Gastroesophageal sphincter (tissue), 4 donors: ENCODE results near the gene CCDC97. TPM values are rescaled to one million over a fixed set of nuclear protein-coding genes. Genes with fewer than 3 reads are reported as not detected.

ENCODE experiments used
- ATAC-seq: fragments of 150-250 bp; one replicate; pipeline ENCODE4 v1.9.1; 2016; ENCODE audit warnings: mild to moderate bottlenecking, moderate library complexity
- H3K27ac ChIP-seq, 4 donors: fragments of 200-600 bp; sonication (generic) in 3 of 4; 1 replicate in 3 of 4; 2 replicates in 1 of 4; pipeline ENCODE4 v1.5.1; 2016 to 2019
- H3K27me3 ChIP-seq: fragments of 200-600 bp; sonication (generic); one replicate; pipeline ENCODE4 v1.5.1; 2019
- H3K36me3 ChIP-seq, 2 donors: fragments of 200-600 bp; sonication (generic); one replicate each; pipeline ENCODE4 v1.5.1; 2019; ENCODE audit warnings: control low read depth in 1 of 2
- H3K4me1 ChIP-seq, 3 donors: fragments of 200-600 bp; sonication (generic); 1 replicate in 2 of 3; 2 replicates in 1 of 3; pipeline ENCODE4 v1.5.1; 2016 to 2019; ENCODE audit warnings: control low read depth in 2 of 3
- H3K4me3 ChIP-seq, 2 donors: fragments of 200-600 bp; sonication (generic); one replicate each; pipeline ENCODE4 v1.5.1; 2019; ENCODE audit warnings: mild to moderate bottlenecking in 1 of 2, moderate library complexity in 1 of 2
- H3K9me3 ChIP-seq, 3 donors: fragments of 200-600 bp; sonication (generic); one replicate each; pipeline ENCODE4 v1.5.1; 2017 to 2019; ENCODE audit warnings: control low read depth in 2 of 3
- CTCF ChIP-seq, 4 experiments: fragments of 200-600 bp in 2 of 4; fragments of 450-650 bp in 2 of 4; sonication (generic) in 1 of 4; IDR thresholded peaks; one replicate each; pipeline ENCODE4 v1.5.1; 2017 to 2019; ENCODE audit warnings: antibody characterized with exemption in 4 of 4, mild to moderate bottlenecking in 2 of 4, moderate library complexity in 2 of 4
- EP300 ChIP-seq: sonication (generic); formaldehyde crosslinking; IDR thresholded peaks from one replicate; pipeline ENCODE4 v1.6.1; 2017; ENCODE audit warnings: antibody characterized with exemption, mild to moderate bottlenecking
- POLR2A ChIP-seq, 2 donors: fragments of 450-650 bp; IDR thresholded peaks; one replicate each; pipeline ENCODE4 v1.6.1; 2017; ENCODE audit warnings: antibody characterized with exemption in 2 of 2, mild to moderate bottlenecking in 2 of 2, moderate library complexity in 1 of 2
- POLR2AphosphoS5 ChIP-seq: sonication (generic); formaldehyde crosslinking; IDR thresholded peaks from one replicate; pipeline ENCODE4 v1.6.1; 2017; ENCODE audit warnings: antibody characterized with exemption
- WGBS, 2 donors: methylation state at CpG; one replicate each; pipeline ENCODE4 v1.1.5; 2018; ENCODE audit warnings: low coverage in 1 of 2; 5-methylcytosine and 5-hydroxymethylcytosine counted together
- small RNA-seq, 4 donors: library from RNA; depleted of rRNA; stranded (forward); fragments of <200 nt; gene quantifications; one replicate each; pipeline ENCODE3, GENCODE V24; 2016
- total RNA-seq, 4 donors: library from RNA; depleted of rRNA; stranded (reverse); fragments of >200 nt; gene quantifications; one replicate each; pipeline ENCODE4 v1.1.0, GENCODE V29; 2016

CCDC97 gene
- total RNA-seq, 4 donors from 2014 or later: 11.6 to 18.9 (median 15.9) TPM

GRCh38 chr19:41372501-41372900 is 62.5 kb downstream of the CCDC97 start:
- no peak for ATAC-seq
- Histone ChIP-seq H3K27ac (no peak overlapping the region), H3K27me3 (no peaks in the 10 kb centered on the region), H3K4me3 (no peak overlapping the region), H3K36me3 (peaks cover 0 to 3% of the 10 kb centered on the region in 2 donors), H3K9me3 (no peaks in the 10 kb centered on the region), H3K4me1 (peaks cover 0 to 33% (median 12%) of the 10 kb centered on the region in 3 donors)
- TF ChIP-seq POLR2A (IDR thresholded peaks at IDR 0.05): no peak
- TF ChIP-seq POLR2AphosphoS5: no peak
- no peak for TF ChIP-seq CTCF (IDR thresholded peaks at IDR 0.05)
- TF ChIP-seq EP300: no peak
- WGBS, 2 donors: 61 to 74% methylated on average over 2 of the region's 2 CpGs

- peak overlapping the region in 3 of 4 donors; percentile 3 to 37 (median 26) for H3K27ac ChIP-seq
- no peaks in the 10 kb centered on the region for H3K27me3 ChIP-seq
- no peaks in the 10 kb centered on the region for H3K36me3 ChIP-seq
- peak; percentile 74 for ATAC-seq
- H3K4me3 ChIP-seq: no peak overlapping the region
- TF ChIP-seq EP300 (no peak), POLR2AphosphoS5 (peak; percentile 96), POLR2A (IDR thresholded peaks at IDR 0.05) (no peak), CTCF (IDR thresholded peaks at IDR 0.05) (no peak)
- WGBS, 2 donors: 14 to 19% methylated on average over 2 to 8 of the region's 12 CpGs
- H3K4me1 ChIP-seq: peaks cover 0 to 33% (median 12%) of the 10 kb centered on the region in 3 donors
- H3K9me3 ChIP-seq: no peaks in the 10 kb centered on the region
Measured at GRCh38 chr19:41373993-41374392, 64.0 kb downstream of the CCDC97 start.

Small RNA genes within 50 kb of the gene (small RNA-seq; reads per million reads assigned to genes)
- gene RN7SL34P: 0 reads per million in 4 donors

Other genes starting within 250 kb of the CCDC97 start
- not detected for gene CYP2A13, start 221.7 kb upstream of the CCDC97 start, total RNA-seq
- not detected for gene CYP2F1, start 195.7 kb upstream of the CCDC97 start, total RNA-seq
- gene CYP2S1, start 117.0 kb upstream of the CCDC97 start, total RNA-seq: 1 to 10 TPM in 3 of 4 donors, not detected in 1; 1.1 to 2.1 (median 1.2) TPM
- 100 to 1,000 TPM; 129 to 232 (median 166) TPM for gene AXL, start 90.9 kb upstream of the CCDC97 start, total RNA-seq
- gene HNRNPUL1, start 45.8 kb upstream of the CCDC97 start, total RNA-seq: 100 to 1,000 TPM; 142 to 204 (median 160) TPM
- 10 to 100 TPM; 12.9 to 39.3 (median 22.1) TPM for gene TGFB1, start 43.8 kb downstream of the CCDC97 start, total RNA-seq
- 10 to 100 TPM in 1 of 4 donors, 1 to 10 TPM in 3; 5.2 to 10.1 (median 6.7) TPM for gene B9D2, start 54.0 kb downstream of the CCDC97 start, total RNA-seq
- gene TMEM91, start 66.4 kb downstream of the CCDC97 start, total RNA-seq: 10 to 100 TPM in 2 of 4 donors, 1 to 10 TPM in 2; 7.9 to 17.5 (median 13.3) TPM
- 10 to 100 TPM; 11.4 to 16.0 (median 14.2) TPM for gene EXOSC5, start 87.2 kb downstream of the CCDC97 start, total RNA-seq
- 10 to 100 TPM; 35.0 to 47.9 (median 38.3) TPM for gene BCKDHA, start 87.6 kb downstream of the CCDC97 start, total RNA-seq
- gene B3GNT8, start 117.2 kb downstream of the CCDC97 start, total RNA-seq: 1 to 10 TPM; 1.9 to 6.1 (median 2.7) TPM
- 10 to 100 TPM; 37.6 to 67.0 (median 51.4) TPM for gene DMAC2, start 129.7 kb downstream of the CCDC97 start, total RNA-seq
- not detected for gene ERICH4, start 133.0 kb downstream of the CCDC97 start, total RNA-seq